ENCODE results near the gene TBC1D4.

DNA sequence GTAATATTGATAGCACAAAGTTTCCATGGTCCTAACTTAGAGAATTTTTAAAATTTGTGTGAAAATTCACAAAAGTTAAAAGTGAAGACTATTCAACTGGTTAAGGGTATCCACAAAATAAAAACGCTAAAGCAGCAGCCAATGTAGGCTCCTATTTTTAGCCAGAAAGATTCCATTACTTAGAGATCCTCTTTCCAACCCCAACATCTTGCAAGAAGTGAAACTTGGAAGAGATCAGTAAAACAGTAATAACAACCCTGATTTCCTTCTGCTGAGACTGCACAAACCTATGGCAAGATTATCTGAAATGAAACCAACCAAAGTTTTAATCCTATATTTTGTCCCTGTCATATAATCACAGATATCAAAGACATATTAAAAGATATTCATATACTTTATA lies 8.5 kb downstream of the TBC1D4 start:
- TF ChIP-seq HNRNPK (IDR thresholded peaks at IDR 0.05; ENCODE audit: low read depth, low read length, poor library complexity, severe bottlenecking) (no peak), ZNF780A (CRISPR knock-in tag; IDR thresholded peaks at IDR 0.05) (no peak), FIP1L1 (IDR thresholded peaks at IDR 0.05; ENCODE audit: low read depth, low read length, poor library complexity, severe bottlenecking) (no peak), JUND (IDR thresholded peaks at IDR 0.05; ENCODE audit: borderline replicate concordance, low read depth, low read length) (no peak), JUND (tag; IDR thresholded peaks at IDR 0.05; ENCODE audit: borderline replicate concordance, low read depth, low read length) (no peak)
- TF ChIP-seq, protein P1, sequence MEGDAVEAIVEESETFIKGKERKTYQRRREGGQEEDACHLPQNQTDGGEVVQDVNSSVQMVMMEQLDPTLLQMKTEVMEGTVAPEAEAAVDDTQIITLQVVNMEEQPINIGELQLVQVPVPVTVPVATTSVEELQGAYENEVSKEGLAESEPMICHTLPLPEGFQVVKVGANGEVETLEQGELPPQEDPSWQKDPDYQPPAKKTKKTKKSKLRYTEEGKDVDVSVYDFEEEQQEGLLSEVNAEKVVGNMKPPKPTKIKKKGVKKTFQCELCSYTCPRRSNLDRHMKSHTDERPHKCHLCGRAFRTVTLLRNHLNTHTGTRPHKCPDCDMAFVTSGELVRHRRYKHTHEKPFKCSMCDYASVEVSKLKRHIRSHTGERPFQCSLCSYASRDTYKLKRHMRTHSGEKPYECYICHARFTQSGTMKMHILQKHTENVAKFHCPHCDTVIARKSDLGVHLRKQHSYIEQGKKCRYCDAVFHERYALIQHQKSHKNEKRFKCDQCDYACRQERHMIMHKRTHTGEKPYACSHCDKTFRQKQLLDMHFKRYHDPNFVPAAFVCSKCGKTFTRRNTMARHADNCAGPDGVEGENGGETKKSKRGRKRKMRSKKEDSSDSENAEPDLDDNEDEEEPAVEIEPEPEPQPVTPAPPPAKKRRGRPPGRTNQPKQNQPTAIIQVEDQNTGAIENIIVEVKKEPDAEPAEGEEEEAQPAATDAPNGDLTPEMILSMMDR (IDR thresholded peaks at IDR 0.05 in 2 of 3, conservative IDR thresholded peaks at IDR 0.05 in 1 of 3; ENCODE audit: insufficient read depth in 2 of 3, low read depth in 1 of 3, low read length in 3 of 3), result no peak

All from K562 (cell line).